ENCODE data around the gene NCCRP1.
"Not testable (repeated sequence)": the region's sequence is repeated elsewhere in the genome, so short reads cannot be mapped to it uniquely, and the experiment has no call there.

NCCRP1 gene

GRCh38 chr19:39245166-39245565, 48.4 kb downstream of the NCCRP1 start:
- DNase-seq (ENCODE audit: low read depth in 2 of 2, low spot score in 1 of 2): not testable (repeated sequence)

GRCh38 chr19:39246951-39247669, 50.3 kb downstream of the NCCRP1 start:
- no peak for DNase-seq (ENCODE audit: low read depth in 2 of 2, low spot score in 1 of 2)

GRCh38 chr19:39247701-39248664, 51.2 kb downstream of the NCCRP1 start:
- DNase-seq (ENCODE audit: low read depth in 2 of 2, low spot score in 1 of 2): no peak

- no peak for DNase-seq (ENCODE audit: low read depth in 2 of 2, low spot score in 1 of 2)
These were observed 52.0 kb downstream of the NCCRP1 start, which contains the start of gene IFNL4 for GRCh38 chr19:39248806-39249205. Gene IFNL4, minus strand, starts transcription at chr19:39248856.

- no peak for DNase-seq (ENCODE audit: low read depth in 2 of 2, low spot score in 1 of 2)
These were observed 54.3 kb downstream of the NCCRP1 start for GRCh38 chr19:39251081-39251480.

Data from stimulated activated CD8-positive, alpha-beta memory T cell treated with anti-CD3 and anti-CD28 coated beads, Interleukin-4, amount 100 ng/mL, for 1 hour (primary cell).